ENCODE results near the gene SSBP3.
A peak's percentile ranks its signal among the peaks of the same experiment; 100 is the strongest.
"Not testable (repeated sequence)": the region's sequence is repeated elsewhere in the genome, so short reads cannot be mapped to it uniquely, and the experiment has no call there.

The SSBP3 gene

GRCh38 chr1:54418598-54418997, 12.4 kb upstream of the SSBP3 start:
- not testable (repeated sequence) for H3K9me3 Mint-ChIP-seq (ENCODE audit: low read depth); H3K27me3 Mint-ChIP-seq; H3K4me3 Mint-ChIP-seq; H3K4me1 Mint-ChIP-seq (ENCODE audit: low read depth); H3K27ac Mint-ChIP-seq; H3K36me3 Mint-ChIP-seq

GRCh38 chr1:54417123-54417522, 10.9 kb upstream of the SSBP3 start:
- Mint-ChIP-seq H3K27ac (no peak overlapping the region), H3K27me3 (no peaks in the 10 kb centered on the region), H3K9me3 (ENCODE audit: low read depth) (no peaks in the 10 kb centered on the region), H3K4me1 (ENCODE audit: low read depth) (peaks cover 17% of the 10 kb centered on the region), H3K36me3 (no peaks in the 10 kb centered on the region), H3K4me3 (no peak overlapping the region)

- H3K27ac Mint-ChIP-seq, result no peak overlapping the region
- no peaks in the 10 kb centered on the region for H3K9me3 Mint-ChIP-seq (ENCODE audit: low read depth)
- no peaks in the 10 kb centered on the region for H3K27me3 Mint-ChIP-seq
- no peaks in the 10 kb centered on the region for H3K36me3 Mint-ChIP-seq
- peaks cover 17% of the 10 kb centered on the region for H3K4me1 Mint-ChIP-seq (ENCODE audit: low read depth)
- H3K4me3 Mint-ChIP-seq, result no peak overlapping the region
These were observed 10.2 kb upstream of the SSBP3 start for GRCh38 chr1:54416435-54416834.

GRCh38 chr1:54415991-54416390, 9.8 kb upstream of the SSBP3 start:
- H3K4me1 Mint-ChIP-seq (ENCODE audit: low read depth), result peaks cover 17% of the 10 kb centered on the region
- no peak overlapping the region for H3K27ac Mint-ChIP-seq
- no peaks in the 10 kb centered on the region for H3K27me3 Mint-ChIP-seq
- H3K36me3 Mint-ChIP-seq, result no peaks in the 10 kb centered on the region
- no peaks in the 10 kb centered on the region for H3K9me3 Mint-ChIP-seq (ENCODE audit: low read depth)
- H3K4me3 Mint-ChIP-seq, result no peak overlapping the region

- Mint-ChIP-seq H3K27ac (no peak overlapping the region), H3K36me3 (no peaks in the 10 kb centered on the region), H3K27me3 (no peaks in the 10 kb centered on the region), H3K9me3 (ENCODE audit: low read depth) (no peaks in the 10 kb centered on the region), H3K4me1 (ENCODE audit: low read depth) (peaks cover 17% of the 10 kb centered on the region), H3K4me3 (no peak overlapping the region)
These were observed 9.3 kb upstream of the SSBP3 start for GRCh38 chr1:54415533-54415932.

GRCh38 chr1:54413732-54414131, 7.5 kb upstream of the SSBP3 start:
- no peaks in the 10 kb centered on the region for H3K36me3 Mint-ChIP-seq
- H3K27me3 Mint-ChIP-seq, result no peaks in the 10 kb centered on the region
- no peak overlapping the region for H3K27ac Mint-ChIP-seq
- peaks cover 29% of the 10 kb centered on the region for H3K4me1 Mint-ChIP-seq (ENCODE audit: low read depth)
- H3K4me3 Mint-ChIP-seq, result no peak overlapping the region
- no peaks in the 10 kb centered on the region for H3K9me3 Mint-ChIP-seq (ENCODE audit: low read depth)

- H3K9me3 Mint-ChIP-seq (ENCODE audit: low read depth), result no peaks in the 10 kb centered on the region
- no peaks in the 10 kb centered on the region for H3K27me3 Mint-ChIP-seq
- no peak overlapping the region for H3K27ac Mint-ChIP-seq
- H3K4me3 Mint-ChIP-seq, result peak overlapping the region; percentile 35
- no peaks in the 10 kb centered on the region for H3K36me3 Mint-ChIP-seq
- peaks cover 34% of the 10 kb centered on the region for H3K4me1 Mint-ChIP-seq (ENCODE audit: low read depth)
These were observed 7.1 kb upstream of the SSBP3 start for GRCh38 chr1:54413295-54413694.

GRCh38 chr1:54410359-54410758, 4.2 kb upstream of the SSBP3 start:
- no peak overlapping the region for H3K4me3 Mint-ChIP-seq
- peaks cover 41% of the 10 kb centered on the region for H3K4me1 Mint-ChIP-seq (ENCODE audit: low read depth)
- H3K36me3 Mint-ChIP-seq, result no peaks in the 10 kb centered on the region
- no peaks in the 10 kb centered on the region for H3K9me3 Mint-ChIP-seq (ENCODE audit: low read depth)
- no peak overlapping the region for H3K27ac Mint-ChIP-seq
- H3K27me3 Mint-ChIP-seq, result no peaks in the 10 kb centered on the region

- Mint-ChIP-seq H3K36me3 (no peaks in the 10 kb centered on the region), H3K4me1 (ENCODE audit: low read depth) (peaks cover 45% of the 10 kb centered on the region), H3K27ac (peak overlapping the region; percentile 8), H3K4me3 (peak overlapping the region; percentile 5), H3K9me3 (ENCODE audit: low read depth) (no peaks in the 10 kb centered on the region), H3K27me3 (no peaks in the 10 kb centered on the region)
These were observed 3.3 kb upstream of the SSBP3 start for GRCh38 chr1:54409156-54410142.

GRCh38 chr1:54408147-54409066, 2.2 kb upstream of the SSBP3 start:
- H3K27me3 Mint-ChIP-seq, result no peaks in the 10 kb centered on the region
- H3K27ac Mint-ChIP-seq, result peak overlapping the region; percentile 93
- H3K4me3 Mint-ChIP-seq, result peak overlapping the region; percentile 90
- no peaks in the 10 kb centered on the region for H3K36me3 Mint-ChIP-seq
- H3K9me3 Mint-ChIP-seq (ENCODE audit: low read depth), result no peaks in the 10 kb centered on the region
- H3K4me1 Mint-ChIP-seq (ENCODE audit: low read depth), result peaks cover 48% of the 10 kb centered on the region

- H3K27me3 Mint-ChIP-seq, result no peaks in the 10 kb centered on the region
- H3K9me3 Mint-ChIP-seq (ENCODE audit: low read depth), result no peaks in the 10 kb centered on the region
- H3K4me3 Mint-ChIP-seq, result peak overlapping the region; percentile 90
- peaks cover 50% of the 10 kb centered on the region for H3K4me1 Mint-ChIP-seq (ENCODE audit: low read depth)
- H3K36me3 Mint-ChIP-seq, result no peaks in the 10 kb centered on the region
- H3K27ac Mint-ChIP-seq, result peak overlapping the region; percentile 93
These were observed 1.4 kb upstream of the SSBP3 start for GRCh38 chr1:54407404-54408146.

GRCh38 chr1:54407154-54407403, 885 bp upstream of the SSBP3 start:
- Mint-ChIP-seq H3K4me1 (ENCODE audit: low read depth) (peaks cover 51% of the 10 kb centered on the region), H3K27ac (peak overlapping the region; percentile 93)

GRCh38 chr1:54405898-54406293, 298 bp downstream of the SSBP3 start:
- H3K4me1 Mint-ChIP-seq (ENCODE audit: low read depth), result peaks cover 63% of the 10 kb centered on the region
- no peaks in the 10 kb centered on the region for H3K9me3 Mint-ChIP-seq (ENCODE audit: low read depth)
- no peak overlapping the region for H3K4me3 Mint-ChIP-seq
- no peak overlapping the region for H3K27ac Mint-ChIP-seq
- peaks cover 13% of the 10 kb centered on the region for H3K36me3 Mint-ChIP-seq
- no peaks in the 10 kb centered on the region for H3K27me3 Mint-ChIP-seq

More at GRCh38 chr1:54407154-54407403, 885 bp upstream of the SSBP3 start:
- H3K9me3 Mint-ChIP-seq (ENCODE audit: low read depth), result no peaks in the 10 kb centered on the region
- H3K4me3 Mint-ChIP-seq, result peak overlapping the region; percentile 90
- peaks cover 1% of the 10 kb centered on the region for H3K36me3 Mint-ChIP-seq
- H3K27me3 Mint-ChIP-seq, result no peaks in the 10 kb centered on the region

- peaks cover 70% of the 10 kb centered on the region for H3K4me1 Mint-ChIP-seq (ENCODE audit: low read depth)
- H3K27me3 Mint-ChIP-seq, result no peaks in the 10 kb centered on the region
- peak overlapping the region; percentile 22 for H3K27ac Mint-ChIP-seq
- H3K4me3 Mint-ChIP-seq, result peak overlapping the region; percentile 87
- peaks cover 19% of the 10 kb centered on the region for H3K36me3 Mint-ChIP-seq
- no peaks in the 10 kb centered on the region for H3K9me3 Mint-ChIP-seq (ENCODE audit: low read depth)
These were observed 976 bp downstream of the SSBP3 start for GRCh38 chr1:54404939-54405897.

Data from activated naive CD8-positive, alpha-beta T cell (primary cell).